HEK293 (cell line): ENCODE results near the gene NIT2.
A peak's percentile ranks its signal among the peaks of the same experiment; 100 is the strongest.
"Not testable (repeated sequence)": the region's sequence is repeated elsewhere in the genome, so short reads cannot be mapped to it uniquely, and the experiment has no call there.

Experiments
- CTCF ChIA-PET: fragments of 350-600 bp; formaldehyde crosslinking; extraction: SDS; loops from one replicate; lab custom pipeline; 2021; ENCODE audit warnings: antibody characterized with exemption; lab: Yijun Ruan, JAX
- POLR2A ChIA-PET: fragments of 300-600 bp; formaldehyde crosslinking; extraction: SDS; loops from one replicate; lab custom pipeline; 2020; ENCODE audit warnings: antibody characterized with exemption, inconsistent platforms; lab: Yijun Ruan, JAX
- H3K27ac ChIP-seq: fragments of 200-500 bp; sonication (Bioruptor generic); 2 replicates; pipeline ENCODE4 v1.5.1; 2014; ENCODE audit warnings: low read depth, low read length, control low read depth, inconsistent platforms; ENCODE audit errors: extremely low read depth
- H3K36me3 ChIP-seq, 2 experiments: fragments of 200-500 bp in 1 of 2; sonication (Bioruptor generic) in 1 of 2; 1 replicate in 1 of 2; 2 replicates in 1 of 2; pipeline ENCODE4 v1.5.1; 2014 to 2017; ENCODE audit warnings: inconsistent platforms in 2 of 2, low read length in 2 of 2; ENCODE audit not compliant: control insufficient read depth in 2 of 2, insufficient read depth in 1 of 2
- H3K4me1 ChIP-seq: fragments of 200-500 bp; sonication (Bioruptor generic); 2 replicates; pipeline ENCODE4 v1.5.1; 2014; ENCODE audit warnings: mild to moderate bottlenecking, low read length, inconsistent platforms; ENCODE audit not compliant: control insufficient read depth, insufficient read depth
- H3K4me3 ChIP-seq: 2 replicates; pipeline ENCODE4 v1.5.1; 2011; ENCODE audit warnings: low read depth, mild to moderate bottlenecking, control low read depth, low read length, moderate library complexity
- H3K9me3 ChIP-seq: fragments of 200-500 bp; sonication (Bioruptor generic); 2 replicates; pipeline ENCODE4 v1.5.1; 2014; ENCODE audit warnings: low read depth, low read length, inconsistent platforms; ENCODE audit not compliant: control insufficient read depth, insufficient read depth
- AEBP2 ChIP-seq: fragments of 450-650 bp; formaldehyde crosslinking; IDR thresholded peaks from 2 replicates; pipeline ENCODE4 v1.5.1; 2016; ENCODE audit warnings: missing biosample characterization, missing genetic modification characterization, borderline replicate concordance
- HOXC10 ChIP-seq: sonication (generic); formaldehyde crosslinking; IDR thresholded peaks from 2 replicates; pipeline ENCODE4 v1.8.1; 2023; ENCODE audit warnings: mild to moderate bottlenecking, missing genetic modification reagents
- KLF1 ChIP-seq: fragments of 450-650 bp; formaldehyde crosslinking; IDR thresholded peaks from 2 replicates; pipeline ENCODE4 v1.5.1; 2016; ENCODE audit warnings: missing biosample characterization, missing genetic modification characterization
- MYNN ChIP-seq: fragments of 450-650 bp; formaldehyde crosslinking; IDR thresholded peaks from 2 replicates; pipeline ENCODE4 v1.5.1; 2016; ENCODE audit warnings: missing biosample characterization, missing genetic modification characterization, borderline replicate concordance
- SCRT2 ChIP-seq: fragments of 450-650 bp; formaldehyde crosslinking; IDR thresholded peaks from 2 replicates; pipeline ENCODE4 v1.5.1; 2016; ENCODE audit warnings: missing biosample characterization, missing genetic modification characterization
- ZNF169 ChIP-seq: fragments of 450-650 bp; formaldehyde crosslinking; IDR thresholded peaks from 2 replicates; pipeline ENCODE4 v1.5.1; 2016; ENCODE audit warnings: missing biosample characterization, missing genetic modification characterization
- ZNF174 ChIP-seq: fragments of 450-650 bp; formaldehyde crosslinking; IDR thresholded peaks from 2 replicates; pipeline ENCODE4 v1.5.0; 2017; ENCODE audit warnings: missing biosample characterization, mild to moderate bottlenecking, missing genetic modification characterization
- ZNF2 ChIP-seq: fragments of 450-650 bp; formaldehyde crosslinking; IDR thresholded peaks from 2 replicates; pipeline ENCODE4 v1.5.1; 2016; ENCODE audit warnings: missing biosample characterization, missing genetic modification characterization
- ZNF335 ChIP-seq: fragments of 450-650 bp; formaldehyde crosslinking; conservative IDR thresholded peaks from 2 replicates; pipeline ENCODE4 v1.5.1; 2016; ENCODE audit warnings: missing biosample characterization, missing genetic modification characterization
- ZNF416 ChIP-seq: fragments of 450-650 bp; formaldehyde crosslinking; IDR thresholded peaks from 2 replicates; pipeline ENCODE4 v1.5.1; 2016; ENCODE audit warnings: missing biosample characterization, missing genetic modification characterization
- ZNF555 ChIP-seq: fragments of 450-650 bp; formaldehyde crosslinking; conservative IDR thresholded peaks from 2 replicates; pipeline ENCODE4 v1.5.1; 2017; ENCODE audit warnings: missing biosample characterization, mild to moderate bottlenecking, missing genetic modification characterization, inconsistent platforms
- ZNF768 ChIP-seq: fragments of 450-650 bp; formaldehyde crosslinking; IDR thresholded peaks from 2 replicates; pipeline ENCODE4 v1.5.1; 2018; ENCODE audit warnings: missing biosample characterization, mild to moderate bottlenecking, missing genetic modification characterization
- ZSCAN30 ChIP-seq: fragments of 450-650 bp; IDR thresholded peaks from 2 replicates; pipeline ENCODE4 v1.5.1; 2018; ENCODE audit warnings: missing biosample characterization, mild to moderate bottlenecking, missing genetic modification characterization, moderate library complexity
- TF ChIP-seq, protein P1 (sequence below): fragments of 450-650 bp; formaldehyde crosslinking; IDR thresholded peaks from 2 replicates; pipeline ENCODE4 v1.5.1; 2016; ENCODE audit warnings: missing biosample characterization, missing genetic modification characterization

Gene NIT2

DNA sequence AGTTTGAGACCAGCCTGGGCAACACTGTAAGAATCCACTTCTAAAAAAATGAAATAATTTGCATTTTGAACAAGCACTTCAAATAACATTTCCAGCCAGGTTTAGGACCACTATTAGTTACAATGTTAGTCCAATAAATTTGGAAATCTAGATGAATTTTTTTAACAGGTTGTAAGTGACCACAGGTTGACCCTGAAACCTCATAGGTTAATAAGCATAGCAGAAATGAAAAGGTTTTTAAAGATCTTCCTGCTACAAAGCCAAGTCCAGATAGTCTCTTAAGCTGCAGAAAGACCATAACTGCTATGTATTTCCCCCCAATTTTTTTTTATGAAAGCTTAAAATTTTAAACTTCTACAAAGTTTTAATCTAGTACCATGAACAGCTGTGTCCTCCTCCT, 1.5 kb upstream of the NIT2 start (continued):
- TF ChIP-seq AEBP2 (tag by site-specific recombination) (no peak), ZNF416 (no peak), ZNF768 (tag by site-specific recombination) (no peak), HOXC10 (no peak)

GRCh38 chr3:100333970-100334487, 528 bp upstream of the NIT2 start:
- H3K4me3 ChIP-seq: peak overlapping the region; percentile 56
- peak overlapping the region; percentile 74; the same call in 1 of the 2 replicates for H3K27ac ChIP-seq
- H3K9me3 ChIP-seq: no peaks in the 10 kb centered on the region
- ChIA-PET CTCF (interaction anchor here (0.6 to 1.2 kb wide), 2 partner anchors 11 to 1468 kb away, joined by 4 to 7 read pairs; no protein-coding TSS in a partner anchor), POLR2A (interaction anchor here (0.6 to 1.5 kb wide), 3 partner anchors 47 to 158 kb away, joined by 3 to 6 read pairs (median 3); partner anchors contain the start of genes TBC1D23 and TMEM45A)
- 0 out of 2 replicates have a peak, but pooled peaks cover 3% of the 10 kb centered on the region for H3K4me1 ChIP-seq
- H3K36me3 ChIP-seq: peaks cover 0 to 2% of the 10 kb centered on the region in 2 experiments; a peak in 1 of 3 replicates
- no peak for TF ChIP-seq MYNN (tag by site-specific recombination)
- 0 out of 2 replicates have a peak, but pooled peaks have one; percentile 25 for TF ChIP-seq ZNF2
- TF ChIP-seq, protein P1, sequence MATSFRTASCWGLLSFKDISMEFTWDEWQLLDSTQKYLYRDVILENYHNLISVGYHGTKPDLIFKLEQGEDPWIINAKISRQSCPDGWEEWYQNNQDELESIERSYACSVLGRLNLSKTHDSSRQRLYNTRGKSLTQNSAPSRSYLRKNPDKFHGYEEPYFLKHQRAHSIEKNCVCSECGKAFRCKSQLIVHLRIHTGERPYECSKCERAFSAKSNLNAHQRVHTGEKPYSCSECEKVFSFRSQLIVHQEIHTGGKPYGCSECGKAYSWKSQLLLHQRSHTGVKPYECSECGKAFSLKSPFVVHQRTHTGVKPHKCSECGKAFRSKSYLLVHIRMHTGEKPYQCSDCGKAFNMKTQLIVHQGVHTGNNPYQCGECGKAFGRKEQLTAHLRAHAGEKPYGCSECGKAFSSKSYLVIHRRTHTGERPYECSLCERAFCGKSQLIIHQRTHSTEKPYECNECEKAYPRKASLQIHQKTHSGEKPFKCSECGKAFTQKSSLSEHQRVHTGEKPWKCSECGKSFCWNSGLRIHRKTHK: no peak
- peak; percentile 18; the same call in 1 of the 2 replicates for TF ChIP-seq SCRT2 (tag by site-specific recombination)

DNA sequence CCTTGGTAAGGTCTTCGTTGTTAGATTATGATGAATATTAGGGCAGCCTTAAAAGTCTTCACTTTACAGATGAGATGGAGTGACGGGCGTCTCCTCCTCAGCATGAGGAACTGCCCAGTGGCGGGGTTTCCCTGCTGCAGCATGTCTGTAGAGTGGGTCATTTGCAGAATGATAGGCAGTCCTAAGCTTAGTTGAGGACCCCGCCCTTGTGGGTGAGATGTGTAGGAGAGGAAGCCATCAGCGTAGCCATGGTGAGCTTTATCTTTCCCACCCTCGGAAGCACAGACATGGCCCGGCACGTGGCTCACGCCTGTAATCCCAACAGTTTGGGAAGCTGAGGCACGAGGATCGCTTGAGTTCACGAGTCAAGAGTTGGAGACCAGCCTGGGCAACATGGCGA, 877 bp downstream of the NIT2 start:
- Histone ChIP-seq H3K36me3 (peaks cover 0 to 14% of the 10 kb centered on the region in 2 experiments; a peak in 2 of 3 replicates), H3K4me1 (0 out of 2 replicates have a peak, but pooled peaks cover 3% of the 10 kb centered on the region), H3K27ac (no peak overlapping the region), H3K9me3 (no peaks in the 10 kb centered on the region), H3K4me3 (peak overlapping the region; percentile 56; the same call in 1 of the 2 replicates)
- POLR2A ChIA-PET: no interaction called here
- CTCF ChIA-PET: interaction anchor here (0.6 to 1.6 kb wide), 4 partner anchors 61 to 495 kb away, joined by 3 to 4 read pairs (median 3); no protein-coding TSS in a partner anchor
- TF ChIP-seq ZSCAN30 (tag by site-specific recombination): no peak
- no peak for TF ChIP-seq ZNF169 (tag by site-specific recombination)
- TF ChIP-seq ZNF335: peak; percentile 9; the same call in 1 of the 2 replicates
- no peak for TF ChIP-seq ZNF174 (tag by site-specific recombination)
- no peak for TF ChIP-seq ZNF555 (tag by site-specific recombination)
- TF ChIP-seq KLF1: 0 out of 2 replicates have a peak, but pooled peaks have one; percentile 18

- H3K27ac ChIP-seq, H3K4me1 ChIP-seq, POLR2A ChIA-PET, H3K9me3 ChIP-seq, H3K4me3 ChIP-seq: not testable (repeated sequence)
- peaks cover under 1 to 22% of the 10 kb centered on the region in 2 experiments; a peak in 2 of 3 replicates for H3K36me3 ChIP-seq
- CTCF ChIA-PET: interaction anchor here (0.6 to 1.6 kb wide), 2 partner anchors 254 to 496 kb away, joined by 3 read pairs; no protein-coding TSS in a partner anchor
Observed at GRCh38 chr3:100336229-100336628, 1.7 kb downstream of the NIT2 start.
